Ishikawa (cell line): ENCODE results near the gene PDE6H.

Experiments used
- CREB1 ChIP-seq: IDR thresholded peaks from 2 replicates; pipeline ENCODE4 v1.6.1; 2012; ENCODE audit warnings: low read depth
- EGR1 ChIP-seq: IDR thresholded peaks from 2 replicates; pipeline ENCODE4 v1.6.1; 2012
- EP300 ChIP-seq: IDR thresholded peaks from 2 replicates; pipeline ENCODE4 v1.6.1; 2012; ENCODE audit warnings: borderline replicate concordance
- FOXM1 ChIP-seq: IDR thresholded peaks from 2 replicates; pipeline ENCODE4 v1.6.1; 2012; ENCODE audit warnings: low read depth, borderline replicate concordance
- MAX ChIP-seq: IDR thresholded peaks from 2 replicates; pipeline ENCODE4 v1.6.1; 2012
- RAD21 ChIP-seq: IDR thresholded peaks from 2 replicates; pipeline ENCODE4 v1.6.1; 2012; ENCODE audit warnings: low read depth
- REST ChIP-seq: IDR thresholded peaks from 2 replicates; pipeline ENCODE4 v1.6.1; 2012; ENCODE audit warnings: low read depth, mild to moderate bottlenecking
- TAF1 ChIP-seq: IDR thresholded peaks from 2 replicates; pipeline ENCODE4 v1.6.1; 2012; ENCODE audit warnings: low read depth, mild to moderate bottlenecking
- TCF12 ChIP-seq: IDR thresholded peaks from 2 replicates; pipeline ENCODE4 v1.6.1; 2012; ENCODE audit warnings: low read depth
- ZBTB7A ChIP-seq: IDR thresholded peaks from 2 replicates; pipeline ENCODE4 v1.6.1; 2012; ENCODE audit warnings: low read depth

GRCh38 chr12:15001733-15002382, 29.0 kb downstream of the PDE6H start:
- TF ChIP-seq EP300 (no peak), REST (no peak), FOXM1 (no peak), TAF1 (no peak), MAX (no peak), TCF12 (no peak), EGR1 (no peak), RAD21 (no peak), CREB1 (no peak), ZBTB7A (no peak)
